ENCODE data around the gene HAUS6.
"Not testable (repeated sequence)": the region's sequence is repeated elsewhere in the genome, so short reads cannot be mapped to it uniquely, and the experiment has no call there.

Gene HAUS6, protein sequence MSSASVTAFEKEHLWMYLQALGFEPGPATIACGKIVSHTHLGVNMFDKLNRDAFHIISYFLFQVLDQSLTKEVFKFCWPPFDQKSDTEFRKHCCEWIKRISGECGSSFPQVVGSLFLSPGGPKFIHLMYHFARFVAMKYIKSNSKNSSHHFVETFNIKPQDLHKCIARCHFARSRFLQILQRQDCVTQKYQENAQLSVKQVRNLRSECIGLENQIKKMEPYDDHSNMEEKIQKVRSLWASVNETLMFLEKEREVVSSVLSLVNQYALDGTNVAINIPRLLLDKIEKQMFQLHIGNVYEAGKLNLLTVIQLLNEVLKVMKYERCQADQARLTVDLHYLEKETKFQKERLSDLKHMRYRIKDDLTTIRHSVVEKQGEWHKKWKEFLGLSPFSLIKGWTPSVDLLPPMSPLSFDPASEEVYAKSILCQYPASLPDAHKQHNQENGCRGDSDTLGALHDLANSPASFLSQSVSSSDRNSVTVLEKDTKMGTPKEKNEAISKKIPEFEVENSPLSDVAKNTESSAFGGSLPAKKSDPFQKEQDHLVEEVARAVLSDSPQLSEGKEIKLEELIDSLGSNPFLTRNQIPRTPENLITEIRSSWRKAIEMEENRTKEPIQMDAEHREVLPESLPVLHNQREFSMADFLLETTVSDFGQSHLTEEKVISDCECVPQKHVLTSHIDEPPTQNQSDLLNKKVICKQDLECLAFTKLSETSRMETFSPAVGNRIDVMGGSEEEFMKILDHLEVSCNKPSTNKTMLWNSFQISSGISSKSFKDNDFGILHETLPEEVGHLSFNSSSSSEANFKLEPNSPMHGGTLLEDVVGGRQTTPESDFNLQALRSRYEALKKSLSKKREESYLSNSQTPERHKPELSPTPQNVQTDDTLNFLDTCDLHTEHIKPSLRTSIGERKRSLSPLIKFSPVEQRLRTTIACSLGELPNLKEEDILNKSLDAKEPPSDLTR

GRCh38 chr9:19102631-19103345 is at the start of gene HAUS6:
Gene HAUS6 (minus strand): TSS chr9:19102904. CDS start chr9:19102651, 253 bp downstream.
- DNase-seq: peak; percentile 98

DNA sequence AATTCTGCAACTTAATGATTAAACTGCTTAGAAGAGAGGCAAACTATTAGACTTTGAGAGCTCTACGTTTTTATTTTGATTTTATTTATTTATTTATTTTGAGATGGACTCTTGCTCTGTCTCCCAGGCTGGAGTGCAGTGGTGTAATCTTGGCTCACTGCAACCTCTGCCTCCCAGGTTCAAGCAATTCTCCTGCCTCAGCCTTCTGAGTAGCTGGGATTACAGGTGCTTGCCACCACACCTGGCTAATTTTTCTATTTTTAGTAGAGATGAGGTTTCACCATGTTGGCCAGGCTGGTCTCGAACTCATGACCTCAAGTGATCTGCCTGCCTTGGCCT is 49.4 kb upstream of the HAUS6 start:
- DNase-seq: not testable (repeated sequence)

- DNase-seq: no peak
Observed at GRCh38 chr9:19151425-19152159, 48.9 kb upstream of the HAUS6 start.

DNA sequence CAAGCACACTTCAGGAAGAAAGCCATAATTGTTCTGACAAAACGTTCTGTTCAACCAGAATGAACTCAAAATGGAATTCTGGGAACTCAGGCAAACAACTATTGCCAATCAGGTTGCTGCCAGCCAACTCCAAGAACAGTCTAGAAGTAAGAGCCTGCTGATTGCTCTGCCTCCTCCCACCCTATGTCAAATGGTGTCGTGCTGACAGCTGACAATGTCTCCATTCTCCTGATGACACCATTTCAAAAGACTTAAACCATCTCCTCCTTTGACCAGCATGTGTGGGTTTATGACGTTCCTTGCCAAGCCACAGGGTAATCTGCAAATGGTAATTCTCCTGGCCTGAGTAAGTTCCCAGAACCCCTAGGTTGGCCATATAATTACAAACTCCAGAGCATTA is 46.5 kb upstream of the HAUS6 start:
- no peak for DNase-seq

DNA sequence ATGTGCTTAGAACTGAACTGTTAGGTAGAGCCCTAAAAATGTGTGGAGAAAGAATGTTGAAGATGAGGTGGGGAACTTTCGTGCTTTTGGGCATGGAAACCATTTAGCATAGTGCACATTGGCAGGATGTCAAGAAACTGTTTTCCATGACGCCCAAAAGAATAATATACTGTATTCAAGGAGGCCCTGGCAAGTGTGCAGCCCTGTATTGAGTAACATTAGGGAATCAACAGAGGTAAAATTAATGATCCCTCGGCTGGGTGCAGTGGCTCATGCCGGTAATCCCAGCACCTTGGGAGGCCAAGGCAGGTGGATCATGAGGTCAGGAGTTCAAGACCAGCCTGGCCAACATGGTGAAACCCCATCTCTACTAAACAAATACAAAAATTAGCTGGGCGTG is 45.5 kb upstream of the HAUS6 start:
- DNase-seq: no peak

DNA sequence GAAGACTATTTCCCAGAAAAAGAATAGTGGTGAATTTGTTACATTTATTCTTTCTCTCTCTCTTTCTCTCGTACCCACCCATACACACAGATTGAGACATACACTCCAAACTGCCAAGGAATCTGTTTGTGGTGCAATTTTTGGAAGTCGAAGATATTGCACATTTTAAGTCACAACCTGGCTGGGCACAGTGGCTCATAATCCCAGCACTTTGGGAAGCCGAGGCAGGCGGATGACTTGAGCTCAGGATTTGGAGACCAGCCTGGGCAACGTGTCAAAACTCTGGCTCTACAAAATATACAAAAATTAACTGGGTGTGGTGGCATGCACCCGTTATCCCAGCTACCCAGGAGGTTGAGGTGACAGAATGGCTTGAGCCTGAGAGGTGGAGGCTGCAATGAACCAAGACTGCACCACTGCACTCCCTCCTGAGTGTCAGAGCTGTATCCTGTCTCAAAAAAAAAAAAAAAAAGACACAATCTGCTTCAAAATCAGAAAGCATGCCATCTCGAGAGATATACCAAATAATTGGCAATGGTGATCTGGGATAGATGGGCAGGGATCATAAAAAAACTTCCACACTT is 43.8 kb upstream of the HAUS6 start:
- DNase-seq: no peak

GRCh38 chr9:19145881-19146280 is 43.2 kb upstream of the HAUS6 start:
- DNase-seq: no peak

DNA sequence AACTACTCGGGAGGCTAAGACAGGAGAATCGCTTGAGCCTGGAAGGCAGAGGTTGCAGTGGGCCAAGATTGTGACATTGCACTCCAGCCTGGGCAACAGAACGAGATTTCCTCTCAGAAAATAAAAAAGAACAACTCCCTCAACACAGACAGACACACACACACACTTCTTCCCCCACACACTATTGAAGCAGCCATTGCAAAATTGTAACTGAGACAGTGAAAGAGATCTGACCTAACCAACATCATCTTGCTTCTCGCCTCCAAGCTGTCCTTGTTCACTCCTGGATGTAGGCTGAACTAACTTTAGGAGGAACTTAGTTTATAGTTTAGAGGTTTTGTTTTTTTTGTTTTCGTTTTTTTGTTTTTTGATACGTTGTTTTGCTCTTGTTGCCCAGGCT is 37.6 kb upstream of the HAUS6 start:
- no peak for DNase-seq

GRCh38 chr9:19138084-19138483 is 35.4 kb upstream of the HAUS6 start:
- DNase-seq: no peak

DNA sequence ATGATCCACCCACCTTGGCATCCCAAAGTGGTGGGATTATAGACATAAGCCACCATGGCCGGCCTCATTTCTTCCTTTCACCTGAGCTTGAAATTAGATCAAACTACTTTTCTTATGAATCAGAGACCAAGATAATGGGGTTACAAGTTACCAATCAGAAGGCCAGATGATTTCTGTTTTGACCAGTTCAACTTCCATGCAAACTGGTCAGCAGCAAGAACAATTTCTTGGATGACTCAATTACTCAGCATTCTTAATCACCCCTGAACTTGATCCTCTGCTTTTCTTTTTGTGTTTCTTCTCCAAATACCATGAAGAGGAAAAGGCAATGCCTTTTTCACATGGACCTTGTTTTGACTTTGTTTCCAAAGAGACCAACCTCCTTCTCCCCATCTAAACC is 34.6 kb upstream of the HAUS6 start:
- DNase-seq: no peak

- DNase-seq: no peak
Observed at GRCh38 chr9:19136129-19136528, 33.4 kb upstream of the HAUS6 start.

DNA sequence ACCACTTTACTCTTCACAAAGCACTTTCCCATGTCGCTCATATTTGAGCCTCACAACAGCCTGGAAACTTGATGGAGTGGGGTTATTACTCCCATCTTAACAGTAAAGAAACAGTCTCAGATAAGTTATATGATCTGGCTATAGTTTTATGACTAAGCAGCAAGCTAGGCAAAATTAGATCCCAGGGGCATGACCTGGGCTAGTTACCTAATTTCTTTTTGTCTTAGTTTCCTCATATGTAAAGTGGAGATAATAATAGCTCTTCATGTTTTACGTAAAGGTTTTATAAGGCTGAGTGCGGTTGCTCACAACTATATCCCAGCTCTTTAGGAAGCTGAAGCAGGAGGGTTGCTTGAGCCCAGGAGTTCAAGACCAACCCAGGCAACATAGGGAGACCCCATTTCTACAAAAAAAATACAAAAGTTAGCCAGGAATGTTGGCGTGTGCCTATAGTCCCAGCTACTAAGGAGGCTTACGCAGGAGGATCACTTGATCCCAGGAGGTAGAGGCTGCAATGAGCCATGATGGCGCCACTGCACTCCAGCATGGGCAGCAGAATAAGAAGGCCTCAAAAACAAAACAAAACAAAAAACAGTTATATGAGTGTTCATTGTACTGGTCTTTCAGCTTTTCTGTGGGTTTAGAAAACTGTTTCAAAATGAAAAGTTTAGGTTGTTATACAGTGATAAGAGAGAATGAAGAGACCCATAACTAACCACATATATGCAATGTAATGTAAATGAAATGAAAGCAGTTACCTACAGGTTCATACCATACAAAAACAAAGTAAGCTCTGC is 31.0 kb upstream of the HAUS6 start:
- peak; percentile 36 for DNase-seq

DNA sequence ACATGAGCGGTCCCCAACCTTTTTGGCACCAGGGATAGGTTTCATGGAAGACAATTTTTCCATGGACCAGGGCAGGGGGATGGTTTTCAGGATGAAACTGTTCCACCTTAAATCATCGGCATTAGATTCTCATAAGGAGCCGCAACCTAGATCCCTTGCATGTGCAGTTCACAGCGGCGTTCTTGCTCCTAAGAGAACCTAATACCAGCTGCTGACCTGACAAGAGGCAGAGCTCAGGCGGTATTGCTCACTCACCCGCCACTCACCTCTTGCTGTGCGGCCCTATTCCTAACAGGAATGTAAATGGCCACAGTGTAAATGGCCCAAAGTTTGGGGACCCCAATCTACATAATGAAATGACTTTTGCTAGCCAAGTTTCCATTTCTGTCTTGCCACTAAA is 27.7 kb upstream of the HAUS6 start:
- no peak for DNase-seq

DNA sequence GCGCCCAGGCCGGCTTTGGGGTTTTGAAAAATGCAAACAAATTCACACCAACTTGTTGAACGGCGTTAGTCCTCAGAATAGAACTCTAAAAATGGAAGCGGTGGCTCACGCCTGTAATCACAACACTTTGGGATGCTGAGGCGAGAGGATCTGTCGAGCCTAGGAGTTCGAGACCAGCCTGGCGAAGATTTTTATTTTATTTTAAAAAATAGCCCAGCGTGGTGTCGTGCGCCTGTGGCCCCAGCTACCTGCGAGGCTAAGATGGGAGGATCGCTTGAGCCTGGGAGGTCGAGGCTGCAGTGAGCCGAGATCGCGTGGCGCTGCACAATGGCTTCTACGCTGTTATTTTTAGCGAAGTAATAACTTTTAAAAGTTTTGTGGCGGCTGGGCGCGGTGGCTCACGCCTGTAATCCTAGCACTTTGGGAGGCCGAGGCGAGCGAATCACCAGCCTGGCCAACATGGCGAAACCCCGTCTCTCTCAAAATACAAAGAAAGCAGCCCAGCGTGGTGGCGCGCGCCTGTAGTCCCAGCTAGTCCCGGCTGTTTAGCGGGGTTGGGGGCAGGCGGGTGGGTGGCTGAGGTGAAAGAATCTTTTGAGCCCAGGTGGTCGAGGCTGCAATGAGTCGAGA is 25.3 kb upstream of the HAUS6 start:
- peak; percentile 26 for DNase-seq

DNA sequence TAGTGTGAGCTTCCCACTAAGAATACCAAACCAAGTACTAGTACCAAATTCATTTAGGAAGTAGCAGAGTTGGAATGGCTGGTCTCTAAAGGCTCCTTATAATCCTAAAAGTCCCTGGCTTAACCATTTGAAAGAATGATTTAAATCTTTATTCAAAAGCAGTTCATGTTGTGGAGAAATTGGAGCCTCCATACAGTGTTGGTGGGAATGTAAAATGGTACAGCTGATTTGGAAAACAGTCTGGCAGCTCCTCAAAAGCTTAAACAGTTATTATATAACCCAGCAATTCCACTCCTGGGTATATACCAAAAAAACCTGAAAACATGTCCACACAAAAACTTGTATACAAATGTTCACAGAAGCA is 21.7 kb upstream of the HAUS6 start:
- no peak for DNase-seq

GRCh38 chr9:19122490-19123042 is 19.9 kb upstream of the HAUS6 start:
- no peak for DNase-seq

- DNase-seq: no peak
Observed at GRCh38 chr9:19120877-19121276, 18.2 kb upstream of the HAUS6 start.

DNA sequence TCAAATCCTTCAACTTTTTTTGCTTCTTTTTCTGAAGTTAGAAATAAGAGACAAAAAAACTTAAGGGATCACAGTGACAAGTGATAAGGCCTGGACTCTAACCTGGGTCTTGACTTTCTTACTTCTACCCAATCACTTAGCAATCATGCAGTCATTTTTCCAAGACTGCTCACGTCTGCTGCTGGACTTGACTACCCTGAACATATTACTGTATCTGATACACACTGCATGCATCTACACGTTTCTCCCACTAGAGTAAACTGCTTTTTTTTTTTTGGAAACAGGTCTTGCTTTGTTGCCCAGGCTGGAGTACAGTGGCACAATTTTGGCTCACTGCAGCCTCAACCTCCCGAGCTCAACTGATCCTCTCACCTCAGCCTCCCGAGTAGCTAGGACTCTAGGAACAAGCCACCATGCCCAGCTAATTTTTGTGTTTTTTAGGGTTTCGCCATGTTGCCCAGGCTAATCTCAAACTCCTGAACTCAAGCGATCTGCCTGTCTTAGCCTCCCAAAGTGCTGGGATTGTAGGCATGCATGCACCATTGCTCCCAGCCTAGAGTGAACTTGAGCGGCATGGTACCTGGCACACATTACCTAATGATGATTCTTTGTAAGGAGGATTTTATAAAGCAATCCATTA is 17.2 kb upstream of the HAUS6 start:
- DNase-seq: no peak

DNA sequence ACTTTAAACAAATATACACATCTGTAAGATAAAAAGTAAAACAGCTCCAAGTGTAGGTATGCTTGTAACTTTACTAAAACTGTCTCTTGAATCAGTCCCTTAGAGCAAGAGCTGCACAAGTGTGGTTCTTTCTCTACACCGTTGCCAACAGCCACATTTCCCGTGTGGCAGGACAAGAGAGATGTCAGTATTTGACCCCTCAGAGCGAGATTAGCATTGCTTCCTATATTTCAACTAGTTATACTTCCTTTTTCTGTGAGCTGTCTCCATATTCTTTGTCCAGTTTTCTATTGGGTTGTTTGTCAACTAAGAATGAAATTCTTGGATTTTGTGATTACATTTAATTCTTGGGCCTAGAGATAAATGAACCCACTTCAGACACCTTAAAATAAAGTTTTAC is 16.5 kb upstream of the HAUS6 start:
- DNase-seq: no peak

- no peak for DNase-seq
Observed at GRCh38 chr9:19117039-19117716, 14.5 kb upstream of the HAUS6 start.

All from activated CD4-positive, alpha-beta T cell treated with anti-CD3 and anti-CD28 coated beads, Interleukin-2, amount 50 U/mL, for 16 hours (primary cell).